ENCODE results near the gene MEIS2.
"Not testable (repeated sequence)": the region's sequence is repeated elsewhere in the genome, so short reads cannot be mapped to it uniquely, and the experiment has no call there.

The MEIS2 gene

DNA sequence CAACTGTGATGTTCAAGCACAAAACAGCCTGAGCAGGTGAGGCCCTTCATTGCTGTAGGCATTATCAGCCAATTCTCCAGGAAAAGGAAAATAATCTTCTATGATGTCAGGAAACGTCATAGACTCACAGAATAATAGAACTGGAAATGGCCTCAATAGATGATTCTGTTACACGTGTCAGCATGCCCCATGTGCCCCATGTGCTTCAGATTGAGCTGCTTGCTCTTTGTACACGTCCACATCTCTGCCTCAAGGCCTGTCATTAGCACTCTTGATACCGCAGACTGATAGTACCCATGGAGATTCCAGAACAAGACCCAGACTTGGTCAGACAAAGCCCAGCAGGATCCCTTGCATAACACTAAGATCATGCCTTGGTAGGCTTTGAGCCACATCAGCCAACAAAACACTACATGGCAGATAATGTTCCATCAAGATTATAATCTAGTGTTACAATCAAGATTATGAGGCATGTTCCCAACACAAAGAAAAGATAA lies 95.9 kb downstream of the MEIS2 start:
- no peak for DNase-seq

DNA sequence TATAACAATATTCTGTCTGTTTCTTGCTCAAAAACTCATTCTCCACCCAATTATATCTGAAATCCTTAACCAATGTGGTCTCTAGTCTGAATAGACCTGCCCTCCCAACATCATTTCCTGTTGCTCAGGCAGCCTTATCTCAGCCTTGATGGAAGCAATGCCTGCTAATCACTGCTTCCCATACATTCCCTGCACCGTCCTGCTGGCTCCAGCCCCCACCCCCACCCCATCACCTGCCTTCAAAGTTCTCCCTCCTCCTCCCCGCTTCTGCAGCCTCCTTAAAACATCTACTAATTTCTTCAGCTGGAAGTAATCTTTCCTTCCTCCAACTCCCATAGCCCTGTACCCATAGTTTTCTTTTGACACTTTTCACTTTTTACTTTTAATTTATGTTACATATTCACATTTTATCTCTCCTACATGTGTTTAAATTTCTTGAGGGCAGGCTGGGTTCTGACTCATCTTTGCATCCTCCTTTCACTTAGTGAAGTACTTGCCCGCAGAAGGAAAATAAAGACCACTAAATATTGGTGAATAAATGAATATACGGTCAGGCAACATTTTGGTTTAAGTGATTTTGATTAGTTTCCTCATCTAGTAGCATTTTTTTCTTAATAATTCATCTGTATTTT lies 98.2 kb downstream of the MEIS2 start:
- no peak for DNase-seq

GRCh38 chr15:37001417-37001816 lies 98.9 kb downstream of the MEIS2 start:
- no peak for DNase-seq

- no peak for DNase-seq
Observed at GRCh38 chr15:36999778-37000177, 100.6 kb downstream of the MEIS2 start.

DNA sequence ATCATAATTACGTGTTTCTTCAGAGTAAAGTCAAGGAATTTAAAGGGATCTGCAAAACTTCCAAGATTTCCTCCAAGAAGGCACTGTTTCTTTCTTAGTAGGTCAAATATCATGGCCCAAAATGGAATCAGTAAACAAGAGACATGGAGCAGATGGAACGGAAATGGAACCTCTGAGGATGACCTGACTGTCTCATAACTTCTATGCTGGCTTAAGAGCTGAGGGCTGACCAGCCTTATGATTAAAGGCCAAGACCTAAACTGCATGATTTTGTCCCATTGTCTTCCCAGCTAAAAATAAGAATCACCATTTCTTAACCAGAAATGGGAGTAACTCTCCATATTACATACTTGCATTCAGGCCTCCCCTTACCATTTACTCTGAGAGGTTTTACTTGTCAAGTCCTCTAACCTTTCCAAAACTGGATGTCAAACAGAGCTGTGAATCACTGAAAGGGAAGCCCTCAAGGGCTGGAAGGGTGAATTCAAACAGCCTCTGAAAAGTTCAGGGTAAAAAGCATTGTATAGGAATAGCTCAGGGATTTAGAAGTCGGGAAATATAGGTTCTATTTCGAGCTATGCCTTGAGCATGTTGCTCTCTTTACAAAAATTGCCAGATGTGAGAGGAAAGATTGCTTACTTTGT lies 103.7 kb downstream of the MEIS2 start:
- DNase-seq = no peak

DNA sequence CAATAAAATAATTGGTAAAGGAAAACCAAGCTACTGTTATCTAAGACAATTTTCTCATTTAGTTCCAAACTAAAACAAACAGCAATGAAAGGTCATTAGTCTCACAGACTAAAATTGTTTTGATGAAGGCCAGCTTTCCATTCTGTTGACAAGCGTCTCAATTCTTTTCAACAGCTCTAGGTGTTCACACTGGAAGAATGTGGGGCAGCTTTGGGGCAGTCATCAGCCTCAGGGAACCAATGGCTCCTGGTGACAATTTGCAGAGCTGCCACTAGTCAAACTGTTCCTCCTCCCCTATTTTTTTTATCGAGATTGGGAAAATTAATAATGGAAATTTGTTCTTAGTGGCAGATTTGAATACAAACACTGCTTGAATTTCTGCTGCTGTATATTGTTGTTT lies 104.2 kb downstream of the MEIS2 start:
- DNase-seq = no peak

- DNase-seq = no peak
Observed at GRCh38 chr15:36994790-36995189, 105.6 kb downstream of the MEIS2 start.

DNA sequence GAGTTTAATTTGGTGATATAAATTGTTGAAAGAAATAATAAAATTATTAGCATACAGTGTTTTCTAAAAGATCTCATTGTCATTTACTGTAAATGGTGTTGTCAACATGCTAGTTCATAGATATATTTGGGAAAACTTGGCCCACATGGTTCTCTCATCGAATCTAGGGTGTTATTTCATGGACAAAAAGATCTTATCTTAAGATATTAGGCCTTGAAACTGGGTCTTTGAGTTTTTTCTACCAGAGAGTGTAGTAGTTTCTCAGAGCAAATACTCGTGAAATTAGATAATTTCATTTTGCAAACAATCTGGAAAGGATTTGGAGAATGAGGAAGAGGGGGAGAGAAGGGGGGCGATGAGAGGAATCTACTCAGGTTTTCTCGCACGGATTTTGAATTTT lies 107.9 kb downstream of the MEIS2 start:
- no peak for DNase-seq

DNA sequence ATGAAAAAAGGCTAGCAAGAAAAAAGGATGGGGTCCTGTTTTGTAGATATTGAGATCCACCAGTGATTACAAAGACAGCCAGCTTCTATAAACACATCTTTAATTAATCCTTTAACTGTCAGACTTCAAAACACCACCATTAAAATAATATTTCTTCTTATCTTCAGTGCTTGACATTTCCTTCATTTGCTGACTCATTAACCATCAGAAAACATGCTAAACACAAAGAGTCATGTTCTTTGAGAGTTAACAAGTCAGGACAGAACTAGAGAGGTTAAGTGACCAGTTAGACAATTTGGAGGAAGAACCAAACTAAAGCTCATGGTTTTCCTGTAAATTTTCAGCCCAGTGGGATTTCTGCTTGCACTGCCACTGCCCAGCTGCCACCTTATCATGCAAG lies 111.4 kb downstream of the MEIS2 start:
- DNase-seq = no peak

- no peak for DNase-seq
Observed at GRCh38 chr15:36982430-36982829, 117.9 kb downstream of the MEIS2 start.

DNA sequence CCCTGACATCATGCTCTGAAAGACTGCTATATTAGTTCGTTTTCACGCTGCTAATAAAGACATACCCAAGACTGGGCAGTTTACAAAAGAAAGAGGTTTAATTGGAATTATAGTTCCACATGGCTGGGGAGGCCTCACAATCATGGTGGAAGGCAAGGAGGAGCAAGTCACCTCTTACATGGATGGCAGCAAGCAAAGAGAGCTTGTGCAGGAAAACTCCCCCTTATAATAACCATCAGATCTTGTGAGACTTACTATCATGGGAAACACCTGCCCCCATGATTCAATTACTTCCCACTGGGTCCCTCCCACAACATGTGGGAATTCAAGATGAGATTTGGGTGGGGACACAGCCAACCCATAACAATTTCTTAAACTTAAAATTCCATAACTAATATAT lies 120.1 kb downstream of the MEIS2 start:
- not testable (repeated sequence) for DNase-seq

- DNase-seq = no peak
Observed at GRCh38 chr15:36978625-36979024, 121.7 kb downstream of the MEIS2 start.

- no peak for DNase-seq
Observed at GRCh38 chr15:36978126-36978525, 122.2 kb downstream of the MEIS2 start.

GRCh38 chr15:36977659-36978058 lies 122.7 kb downstream of the MEIS2 start:
- no peak for DNase-seq

DNA sequence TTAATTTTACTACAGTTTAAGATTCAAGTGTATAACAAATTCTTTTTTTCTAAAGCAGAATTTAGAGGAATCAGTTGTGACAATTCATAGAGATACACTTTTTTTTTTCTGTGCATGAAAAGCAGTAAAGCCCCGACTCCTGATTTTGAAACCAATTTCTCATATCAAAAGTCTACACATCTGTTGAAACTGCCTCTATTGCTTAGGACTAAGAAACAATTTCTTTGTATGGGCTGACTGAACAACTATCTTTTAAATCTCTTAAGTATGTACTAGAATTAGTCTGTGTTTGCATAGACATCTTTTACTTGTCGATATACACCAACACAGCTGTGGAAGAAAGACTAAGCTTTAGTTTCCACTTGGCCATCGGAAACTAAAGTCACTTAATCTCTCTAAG lies 127.6 kb downstream of the MEIS2 start:
- DNase-seq = no peak

GRCh38 chr15:36970522-36970921 lies 129.8 kb downstream of the MEIS2 start:
- DNase-seq = no peak

GRCh38 chr15:36967929-36968328 lies 132.4 kb downstream of the MEIS2 start:
- DNase-seq = no peak

DNA sequence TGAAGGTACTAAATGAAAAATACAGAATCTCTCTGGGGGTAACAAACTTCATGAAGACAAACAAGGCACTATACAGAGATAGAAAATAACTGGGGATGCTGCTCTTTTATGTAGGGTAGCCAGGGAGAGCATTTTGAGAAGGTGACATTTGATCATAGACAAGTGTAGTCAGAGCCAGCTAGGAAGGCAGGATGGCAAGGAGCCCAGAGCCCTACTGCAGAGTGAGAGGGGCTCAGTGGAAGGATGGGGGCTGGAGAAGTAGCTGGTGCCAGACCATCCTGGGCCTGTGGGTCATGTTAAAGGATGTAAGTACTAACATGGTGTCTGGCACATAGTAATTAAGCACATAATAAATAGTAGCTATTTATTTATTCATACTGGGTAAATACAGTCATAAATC lies 133.6 kb downstream of the MEIS2 start:
- no peak for DNase-seq

DNA sequence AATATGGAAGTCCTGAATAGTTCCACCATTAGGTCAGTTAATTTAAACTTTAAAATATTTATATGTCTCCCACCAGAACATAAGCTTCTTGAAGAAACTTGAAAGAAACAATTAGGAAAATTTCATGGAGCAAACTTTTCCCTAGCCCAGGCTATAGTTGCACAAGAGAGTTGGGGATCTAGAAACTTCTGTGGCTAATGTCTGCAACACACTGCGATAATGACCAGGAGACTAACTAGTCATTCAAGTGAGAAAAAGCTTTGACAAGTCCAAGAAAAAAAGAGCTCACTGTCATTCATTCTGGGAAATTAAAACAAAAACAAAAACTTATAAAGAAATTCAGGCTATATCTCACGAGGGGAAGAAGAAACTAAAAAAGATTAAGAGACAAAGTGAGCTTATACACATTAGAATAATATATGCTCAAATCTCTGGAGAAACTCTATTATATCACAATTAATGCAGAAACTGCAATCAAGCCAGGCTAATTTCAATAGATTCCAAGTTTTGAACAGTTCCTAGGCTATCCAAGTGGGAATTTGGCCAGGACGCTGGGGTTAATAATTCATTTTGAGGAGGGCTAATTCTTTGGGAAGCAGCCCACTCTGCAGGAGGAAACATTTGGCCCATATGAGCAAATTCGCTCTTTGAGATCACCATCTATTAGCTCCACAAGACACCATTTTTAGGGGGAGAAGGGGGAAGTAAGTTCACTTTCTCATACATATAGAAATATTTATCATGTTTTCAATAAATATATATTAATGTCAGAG lies 134.6 kb downstream of the MEIS2 start:
- no peak for DNase-seq

- no peak for DNase-seq
Observed at GRCh38 chr15:36964626-36965025, 135.7 kb downstream of the MEIS2 start.

- no peak for DNase-seq
Observed at GRCh38 chr15:36961956-36962355, 138.4 kb downstream of the MEIS2 start.

GRCh38 chr15:36960947-36961227 lies 139.5 kb downstream of the MEIS2 start:
- DNase-seq = peak; percentile 2

DNA sequence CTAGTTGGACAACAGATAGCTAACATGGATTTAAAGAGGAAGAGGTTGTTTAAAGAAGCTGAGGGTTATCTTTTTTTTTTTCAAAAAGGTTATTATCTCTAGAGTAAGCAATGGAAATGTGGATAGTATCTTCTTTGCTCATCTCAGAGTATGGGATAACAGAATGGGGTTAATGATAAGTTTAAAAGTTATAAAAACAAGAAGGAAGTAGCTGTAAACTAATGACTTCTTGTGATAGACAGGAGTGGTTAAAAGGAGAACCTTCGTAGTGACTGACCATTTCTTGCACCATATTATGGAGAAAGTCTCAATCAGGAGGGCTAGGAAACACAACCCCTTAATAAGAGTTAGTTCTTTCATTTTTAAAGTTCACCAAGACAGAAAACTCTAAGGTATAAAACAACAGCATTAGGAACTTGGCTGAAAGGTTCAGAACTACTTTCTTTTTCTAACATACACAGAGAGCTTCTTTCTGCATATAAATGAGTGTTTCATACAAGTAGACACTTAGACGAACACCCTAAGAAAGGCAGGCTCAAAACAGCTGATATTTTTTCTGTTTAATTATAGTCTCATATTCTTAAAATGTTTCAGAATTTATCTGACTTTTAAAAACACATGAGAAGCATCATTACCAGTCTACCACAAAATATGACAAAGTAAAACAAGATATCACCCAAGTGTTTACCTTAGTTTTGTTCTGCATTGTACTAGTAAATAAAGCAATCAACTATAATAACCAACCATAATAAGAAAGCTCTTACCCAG lies 140.0 kb downstream of the MEIS2 start:
- peak; percentile 2 for DNase-seq

GRCh38 chr15:36959746-36960145 lies 140.6 kb downstream of the MEIS2 start:
- no peak for DNase-seq
